Glutamatergic neuron (in vitro differentiated cells): ENCODE results near the gene DHRS3. TPM values are rescaled to one million over a fixed set of nuclear protein-coding genes. Genes with fewer than 3 reads are reported as not detected.

Experiments
- DNase-seq: peaks from one replicate; pipeline ENCODE4 v3.0.0; 2022
- H3K27ac Mint-ChIP-seq: one replicate; pipeline ENCODE4 v1.8.0; 2020; ENCODE audit warnings: mild to moderate bottlenecking, mixed read lengths, inconsistent platforms; ENCODE audit not compliant: unreplicated experiment
- H3K27me3 Mint-ChIP-seq: one replicate; pipeline ENCODE4 v1.8.0; 2020; ENCODE audit warnings: mild to moderate bottlenecking, moderate library complexity, mixed read lengths, inconsistent platforms; ENCODE audit not compliant: unreplicated experiment
- H3K36me3 Mint-ChIP-seq: one replicate; pipeline ENCODE4 v1.8.0; 2020; ENCODE audit warnings: mild to moderate bottlenecking, mixed read lengths, inconsistent platforms; ENCODE audit not compliant: unreplicated experiment
- H3K4me1 Mint-ChIP-seq: one replicate; pipeline ENCODE4 v1.8.0; 2020; ENCODE audit warnings: mild to moderate bottlenecking, low read depth, mixed read lengths, inconsistent platforms; ENCODE audit not compliant: unreplicated experiment
- H3K4me3 Mint-ChIP-seq: one replicate; pipeline ENCODE4 v1.8.0; 2020; ENCODE audit warnings: mild to moderate bottlenecking, mixed read lengths, inconsistent platforms; ENCODE audit not compliant: unreplicated experiment
- H3K9me3 Mint-ChIP-seq: one replicate; pipeline ENCODE4 v1.8.0; 2020; ENCODE audit warnings: mild to moderate bottlenecking, moderate library complexity, mixed read lengths, inconsistent platforms; ENCODE audit not compliant: unreplicated experiment
- total RNA-seq: library from RNA; stranded (reverse); fragmentation: NEBNext Ultra II Directional; extraction: Animal tissue kit (Norgen Biotek cat#: 25700); gene quantifications from one replicate; pipeline ENCODE4 v1.2.1, GENCODE V29; 2021; ENCODE audit not compliant: unreplicated experiment
- TF ChIP-seq, protein P1 (sequence below): fragments of 200-600 bp; sonication (generic); IDR thresholded peaks from one replicate; pipeline ENCODE4 v1.5.0; 2021; ENCODE audit not compliant: partially characterized antibody, unreplicated experiment

Gene DHRS3
- total RNA-seq, 1 donor from 2014 or later: not detected

DNA sequence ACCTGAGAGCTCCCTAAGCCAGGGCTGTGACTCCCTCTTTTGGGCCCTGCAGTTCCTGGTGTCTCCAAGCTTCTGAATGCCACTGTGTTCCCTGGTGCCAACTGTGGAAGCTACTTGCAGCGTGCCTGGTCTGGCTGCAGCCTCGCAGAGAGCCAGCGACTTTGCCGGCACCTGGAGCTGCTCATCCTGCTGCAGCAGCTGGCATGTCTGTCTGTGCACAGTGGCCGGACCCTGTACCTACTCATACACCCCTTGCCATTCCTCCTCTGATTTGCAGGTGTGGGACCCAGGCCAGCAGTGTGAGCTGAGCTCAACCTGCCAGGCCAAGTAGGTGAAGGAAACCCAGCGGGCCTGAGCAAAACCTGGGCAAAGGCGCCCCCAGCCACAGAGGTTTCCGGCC, 13.6 kb upstream of the DHRS3 start:
- TF ChIP-seq, protein P1, sequence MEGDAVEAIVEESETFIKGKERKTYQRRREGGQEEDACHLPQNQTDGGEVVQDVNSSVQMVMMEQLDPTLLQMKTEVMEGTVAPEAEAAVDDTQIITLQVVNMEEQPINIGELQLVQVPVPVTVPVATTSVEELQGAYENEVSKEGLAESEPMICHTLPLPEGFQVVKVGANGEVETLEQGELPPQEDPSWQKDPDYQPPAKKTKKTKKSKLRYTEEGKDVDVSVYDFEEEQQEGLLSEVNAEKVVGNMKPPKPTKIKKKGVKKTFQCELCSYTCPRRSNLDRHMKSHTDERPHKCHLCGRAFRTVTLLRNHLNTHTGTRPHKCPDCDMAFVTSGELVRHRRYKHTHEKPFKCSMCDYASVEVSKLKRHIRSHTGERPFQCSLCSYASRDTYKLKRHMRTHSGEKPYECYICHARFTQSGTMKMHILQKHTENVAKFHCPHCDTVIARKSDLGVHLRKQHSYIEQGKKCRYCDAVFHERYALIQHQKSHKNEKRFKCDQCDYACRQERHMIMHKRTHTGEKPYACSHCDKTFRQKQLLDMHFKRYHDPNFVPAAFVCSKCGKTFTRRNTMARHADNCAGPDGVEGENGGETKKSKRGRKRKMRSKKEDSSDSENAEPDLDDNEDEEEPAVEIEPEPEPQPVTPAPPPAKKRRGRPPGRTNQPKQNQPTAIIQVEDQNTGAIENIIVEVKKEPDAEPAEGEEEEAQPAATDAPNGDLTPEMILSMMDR: no peak
- no peak for DNase-seq
- peaks cover 5% of the 10 kb centered on the region for H3K27me3 Mint-ChIP-seq
- H3K4me3 Mint-ChIP-seq: no peak overlapping the region
- H3K36me3 Mint-ChIP-seq: peaks cover 5% of the 10 kb centered on the region
- peaks cover 2% of the 10 kb centered on the region for H3K9me3 Mint-ChIP-seq
- no peak overlapping the region for H3K27ac Mint-ChIP-seq
- H3K4me1 Mint-ChIP-seq: no peaks in the 10 kb centered on the region

DNA sequence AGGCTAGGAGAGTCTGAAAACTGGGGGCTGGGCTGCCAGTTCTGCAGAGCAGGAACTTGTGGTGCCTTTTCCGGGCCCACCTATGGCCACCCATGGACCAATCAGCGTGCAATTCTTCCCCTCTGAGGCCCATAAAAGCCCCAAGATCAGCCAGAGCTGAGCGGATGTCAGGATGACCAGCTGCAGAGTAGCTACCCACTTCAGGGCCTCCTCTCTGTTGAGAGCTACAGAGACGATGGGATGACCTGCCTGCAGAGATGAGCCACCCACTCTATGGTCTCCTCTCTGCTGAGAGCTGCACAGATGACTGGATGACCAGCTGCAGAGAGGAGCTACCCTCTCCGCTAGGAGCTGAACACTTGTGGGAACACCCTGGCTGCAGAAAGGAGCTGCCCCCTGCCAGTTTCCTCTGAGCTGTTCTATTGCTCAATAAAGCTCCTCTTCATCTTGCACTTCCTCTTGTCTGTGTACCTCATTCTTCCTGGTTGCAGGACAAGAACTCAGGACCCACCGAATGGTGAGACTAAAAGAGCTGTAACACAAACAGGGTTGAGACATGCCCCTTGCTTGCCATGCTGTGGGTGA, 13.0 kb upstream of the DHRS3 start:
- no peak overlapping the region for H3K27ac Mint-ChIP-seq
- H3K9me3 Mint-ChIP-seq: peaks cover 2% of the 10 kb centered on the region
- peaks cover 5% of the 10 kb centered on the region for H3K36me3 Mint-ChIP-seq
- no peak for DNase-seq
- no peaks in the 10 kb centered on the region for H3K4me1 Mint-ChIP-seq
- peaks cover 5% of the 10 kb centered on the region for H3K27me3 Mint-ChIP-seq
- no peak overlapping the region for H3K4me3 Mint-ChIP-seq
- TF ChIP-seq, protein P1: no peak

DNA sequence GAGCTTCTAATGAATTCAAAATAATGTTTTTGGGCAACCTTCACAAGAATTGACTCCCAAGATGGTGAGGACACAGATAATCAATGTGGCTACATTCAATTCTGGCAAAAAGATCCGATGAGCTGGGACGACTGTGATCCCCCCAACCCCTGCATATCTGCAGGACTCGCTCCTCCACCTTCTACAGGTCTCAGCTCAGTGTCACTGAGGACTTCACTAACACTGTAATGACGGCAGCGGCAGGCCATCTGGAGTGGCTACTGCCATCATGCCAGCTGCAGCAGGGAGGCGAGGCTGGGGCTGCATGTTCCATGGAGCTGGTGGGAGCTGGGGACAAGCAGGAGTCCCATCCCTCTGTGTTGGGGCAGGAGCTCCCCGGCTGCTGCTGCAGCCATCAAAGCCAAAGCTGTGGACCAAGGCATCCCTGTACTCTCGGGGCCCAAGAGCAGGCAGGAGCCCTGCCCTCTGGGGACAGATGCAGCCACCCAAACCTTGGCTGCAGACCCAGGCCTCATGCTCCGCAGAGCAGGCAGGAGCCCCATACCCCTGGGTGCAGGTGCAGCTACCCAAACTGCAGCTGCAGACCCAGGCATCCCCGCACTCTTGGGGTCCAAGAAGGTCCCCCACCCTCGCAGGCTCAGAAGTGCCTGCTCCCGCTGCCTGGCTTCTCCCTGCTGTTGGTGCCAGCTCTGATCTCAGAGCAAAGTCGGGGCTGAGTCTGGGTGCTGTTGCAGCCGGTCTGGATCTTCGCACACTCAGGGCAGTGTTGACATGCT, 12.2 kb upstream of the DHRS3 start:
- Mint-ChIP-seq H3K36me3 (peaks cover 2% of the 10 kb centered on the region), H3K27me3 (peaks cover 7% of the 10 kb centered on the region), H3K9me3 (peaks cover 4% of the 10 kb centered on the region), H3K4me1 (no peaks in the 10 kb centered on the region), H3K27ac (no peak overlapping the region), H3K4me3 (no peak overlapping the region)
- TF ChIP-seq, protein P1: no peak
- DNase-seq: no peak

DNA sequence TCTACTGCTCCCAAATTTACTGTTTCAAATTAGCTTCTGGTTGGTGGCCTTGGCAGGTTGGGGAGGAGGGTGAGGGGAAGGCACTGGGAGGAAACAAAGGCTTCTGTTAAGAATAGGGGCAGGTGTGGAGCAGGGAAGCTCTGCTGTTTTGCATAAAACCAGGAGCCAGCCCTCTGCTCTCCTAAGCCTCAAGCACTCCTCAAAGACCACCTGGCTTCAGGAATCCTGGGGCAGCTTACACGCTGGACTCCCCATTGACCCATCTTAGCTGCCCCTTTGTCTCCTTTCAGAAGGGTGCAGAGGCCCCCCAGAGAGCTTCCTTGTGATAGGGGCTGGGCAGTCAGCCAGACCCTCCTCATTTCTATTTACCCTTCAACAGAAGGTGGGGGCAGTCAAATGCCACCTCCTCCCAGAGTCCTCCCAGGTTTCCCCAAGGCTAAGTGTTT, 11.5 kb upstream of the DHRS3 start:
- no peaks in the 10 kb centered on the region for H3K4me1 Mint-ChIP-seq
- peaks cover 4% of the 10 kb centered on the region for H3K9me3 Mint-ChIP-seq
- H3K4me3 Mint-ChIP-seq: no peak overlapping the region
- TF ChIP-seq, protein P1: no peak
- no peak for DNase-seq
- peaks cover 7% of the 10 kb centered on the region for H3K27me3 Mint-ChIP-seq
- no peak overlapping the region for H3K27ac Mint-ChIP-seq
- H3K36me3 Mint-ChIP-seq: no peaks in the 10 kb centered on the region

DNA sequence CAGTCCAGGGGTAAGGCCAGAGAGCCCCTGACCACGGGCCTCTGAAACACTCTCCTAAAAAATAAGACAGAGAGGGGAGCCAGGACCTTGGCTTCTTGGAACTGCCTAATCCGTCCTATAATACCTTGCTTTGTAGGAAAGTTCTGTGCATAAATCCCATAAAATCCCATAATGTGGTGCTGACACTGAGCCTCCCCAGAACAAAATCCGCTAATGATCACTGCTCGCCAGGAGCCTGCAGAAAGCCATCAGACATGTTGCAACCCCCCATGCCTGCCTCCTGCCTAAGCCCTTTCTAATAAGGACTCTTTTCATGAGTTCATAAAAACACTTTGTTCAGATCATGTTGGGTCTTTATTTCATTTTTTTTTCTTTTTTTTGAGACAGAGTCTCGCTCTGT, 9.3 kb upstream of the DHRS3 start:
- Mint-ChIP-seq H3K4me3 (no peak overlapping the region), H3K27me3 (peaks cover 5% of the 10 kb centered on the region), H3K9me3 (peaks cover 4% of the 10 kb centered on the region), H3K4me1 (no peaks in the 10 kb centered on the region), H3K27ac (no peak overlapping the region), H3K36me3 (no peaks in the 10 kb centered on the region)
- no peak for DNase-seq
- TF ChIP-seq, protein P1: no peak
